HG02981 (cell line): ENCODE data around the gene NCAPG.

Experiments
- ATAC-seq: cut with Tn5 transposase; IDR thresholded peaks from one replicate; pipeline ENCODE4 v1.9.1; 2021; ENCODE audit warnings: mild to moderate bottlenecking, moderate library complexity; ENCODE audit not compliant: unreplicated experiment

NCAPG gene

DNA sequence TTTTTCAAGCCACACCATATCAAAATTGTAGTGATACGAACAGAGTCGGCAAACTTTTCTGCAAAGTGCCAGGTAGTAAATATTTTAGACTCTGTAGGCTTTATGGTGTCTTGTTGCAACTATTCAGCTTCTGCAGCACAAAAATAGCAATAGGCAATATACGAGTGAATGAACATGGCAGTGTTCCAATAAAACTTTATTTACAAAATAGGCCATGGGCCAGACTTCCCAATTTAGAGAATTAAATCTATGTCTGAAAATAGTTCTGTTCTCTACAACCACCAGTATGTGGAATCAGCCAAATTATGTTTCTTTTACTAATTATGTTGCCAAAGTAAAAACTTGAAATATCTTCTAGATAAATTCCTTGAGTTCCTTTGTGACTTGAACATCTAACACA lies 56.5 kb downstream of the NCAPG start:
- no peak for ATAC-seq

- no peak for ATAC-seq
These were observed 58.5 kb downstream of the NCAPG start for GRCh38 chr4:17869327-17869726.

DNA sequence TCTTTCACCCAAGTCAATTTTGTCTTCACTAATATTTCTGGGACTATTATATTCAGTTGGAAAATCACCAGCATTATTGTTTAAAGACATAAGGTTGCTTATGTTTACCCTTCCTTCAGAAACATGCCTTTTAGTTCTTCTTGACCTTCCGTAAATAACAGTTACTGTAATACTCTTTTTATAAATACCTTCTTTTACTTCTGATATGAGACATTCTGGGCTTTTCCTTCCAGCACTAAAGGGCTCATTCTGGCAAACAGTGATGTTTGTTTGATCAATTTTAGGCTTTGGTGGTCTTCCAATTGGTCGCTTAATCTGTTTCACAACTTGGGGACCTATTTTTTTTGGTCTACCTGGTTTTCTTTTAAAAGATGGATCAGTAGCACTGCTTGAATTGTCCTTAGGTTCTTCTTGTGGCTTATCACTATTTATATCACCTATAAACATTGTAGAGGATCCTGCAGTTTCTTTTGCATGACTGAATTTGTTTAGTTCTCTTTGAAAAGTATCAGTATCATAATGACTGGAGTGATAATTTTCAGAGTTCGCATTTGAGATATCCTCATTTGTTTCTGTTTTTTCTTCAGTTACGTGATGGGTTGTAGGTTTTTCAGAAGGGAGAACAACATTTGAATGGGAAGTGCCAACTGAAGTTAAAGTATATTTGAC lies 64.8 kb downstream of the NCAPG start:
- peak; percentile 93 for ATAC-seq

- ATAC-seq: no peak
These were observed 66.2 kb downstream of the NCAPG start for GRCh38 chr4:17876943-17877342.

GRCh38 chr4:17877661-17878060 lies 66.9 kb downstream of the NCAPG start:
- ATAC-seq: no peak

DNA sequence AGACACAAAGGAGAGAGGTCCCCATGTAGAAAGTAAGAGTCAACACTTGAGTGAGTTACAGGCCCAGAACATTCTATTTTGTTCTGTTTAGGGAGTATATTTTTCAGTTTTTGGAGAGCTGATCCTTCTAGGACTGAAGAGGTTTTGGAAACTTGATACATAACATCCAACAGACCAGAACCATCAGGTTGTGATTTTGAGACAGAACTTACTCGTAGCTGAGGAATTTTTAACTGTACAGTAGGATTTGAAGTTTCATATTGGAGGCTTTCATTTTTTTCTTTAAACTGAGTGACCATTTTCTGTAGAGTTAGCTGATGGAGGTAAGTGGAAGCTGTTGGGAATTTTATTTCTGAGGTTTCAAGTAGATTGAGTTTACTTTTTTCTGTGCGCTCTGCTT lies 73.3 kb downstream of the NCAPG start:
- no peak for ATAC-seq

DNA sequence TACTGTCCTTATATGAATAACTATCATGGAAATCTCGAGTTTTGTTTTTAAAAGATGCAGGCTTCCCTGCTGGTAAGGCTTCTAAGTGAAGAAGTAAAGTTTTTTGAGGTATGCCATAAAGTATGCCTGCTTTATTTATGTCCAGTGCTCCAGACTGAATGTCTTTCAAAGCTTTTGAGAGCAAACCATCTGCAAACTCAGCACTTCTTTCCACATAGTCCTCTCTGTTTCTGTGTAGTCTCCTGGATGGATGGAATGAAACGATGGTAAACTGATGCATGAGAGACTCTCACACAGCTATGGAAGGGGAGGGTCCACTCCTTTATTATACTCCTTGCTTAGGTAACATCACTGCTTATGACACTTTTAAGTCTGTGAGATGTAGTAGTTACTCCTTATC lies 73.7 kb downstream of the NCAPG start:
- ATAC-seq: no peak

GRCh38 chr4:17889692-17890091 lies 78.9 kb downstream of the NCAPG start:
- ATAC-seq: no peak

DNA sequence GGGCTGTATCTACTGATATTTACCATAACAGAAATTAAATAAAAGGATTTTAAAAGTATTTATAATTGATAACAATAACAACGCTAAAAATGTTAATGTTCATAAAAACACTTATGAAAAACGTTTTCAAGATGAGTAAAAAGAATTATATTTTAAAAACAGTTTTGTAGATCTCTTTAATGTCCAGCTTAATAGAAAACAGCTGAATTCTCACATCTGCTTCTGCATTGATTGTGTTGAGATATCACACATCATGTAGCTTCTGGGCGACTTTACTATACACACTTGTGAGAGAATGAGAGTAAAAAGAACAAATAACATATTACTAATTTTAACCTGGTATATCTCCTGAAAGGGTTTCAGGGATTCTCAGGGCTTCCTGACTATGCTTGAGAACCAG lies 83.6 kb downstream of the NCAPG start:
- no peak for ATAC-seq
